ENCODE results near the gene MAP4.

DNA sequence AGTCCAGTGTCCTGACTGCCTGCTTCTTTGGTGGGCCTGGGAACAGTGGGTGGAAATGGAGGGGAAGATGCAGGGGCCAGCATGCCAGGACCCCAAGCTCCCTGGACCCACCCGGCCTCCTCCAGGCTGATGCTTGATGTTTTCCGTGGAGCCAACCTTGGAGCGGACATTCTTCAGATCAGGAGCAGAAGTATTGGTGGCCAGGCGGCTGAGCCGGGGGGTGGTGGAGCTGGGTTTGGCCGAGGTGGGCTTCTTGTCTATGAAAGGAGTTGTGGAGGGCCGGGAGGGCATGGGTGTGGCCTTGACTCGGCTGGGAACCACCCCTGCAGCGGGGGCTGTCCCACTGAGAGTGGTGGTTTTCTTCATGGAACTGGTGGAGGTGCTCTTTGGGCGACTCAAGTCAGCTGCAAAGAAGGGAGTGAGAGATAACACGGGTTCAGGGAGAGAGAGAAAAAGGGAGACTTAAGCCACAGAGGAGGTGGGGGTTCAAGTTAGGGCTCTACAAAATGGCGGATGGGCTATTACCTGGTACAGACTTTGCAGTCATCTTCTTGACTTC is 145.4 kb downstream of the MAP4 start:
- TF ChIP-seq, protein P1, sequence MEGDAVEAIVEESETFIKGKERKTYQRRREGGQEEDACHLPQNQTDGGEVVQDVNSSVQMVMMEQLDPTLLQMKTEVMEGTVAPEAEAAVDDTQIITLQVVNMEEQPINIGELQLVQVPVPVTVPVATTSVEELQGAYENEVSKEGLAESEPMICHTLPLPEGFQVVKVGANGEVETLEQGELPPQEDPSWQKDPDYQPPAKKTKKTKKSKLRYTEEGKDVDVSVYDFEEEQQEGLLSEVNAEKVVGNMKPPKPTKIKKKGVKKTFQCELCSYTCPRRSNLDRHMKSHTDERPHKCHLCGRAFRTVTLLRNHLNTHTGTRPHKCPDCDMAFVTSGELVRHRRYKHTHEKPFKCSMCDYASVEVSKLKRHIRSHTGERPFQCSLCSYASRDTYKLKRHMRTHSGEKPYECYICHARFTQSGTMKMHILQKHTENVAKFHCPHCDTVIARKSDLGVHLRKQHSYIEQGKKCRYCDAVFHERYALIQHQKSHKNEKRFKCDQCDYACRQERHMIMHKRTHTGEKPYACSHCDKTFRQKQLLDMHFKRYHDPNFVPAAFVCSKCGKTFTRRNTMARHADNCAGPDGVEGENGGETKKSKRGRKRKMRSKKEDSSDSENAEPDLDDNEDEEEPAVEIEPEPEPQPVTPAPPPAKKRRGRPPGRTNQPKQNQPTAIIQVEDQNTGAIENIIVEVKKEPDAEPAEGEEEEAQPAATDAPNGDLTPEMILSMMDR (IDR thresholded peaks at IDR 0.05): no peak
- TF ChIP-seq POLR2A (IDR thresholded peaks at IDR 0.05): no peak

Data from heart left ventricle (tissue), 13 donors.